Fibroblast of peridontal ligament (primary cell): Measurements from ENCODE around the gene CCNO.
A peak's percentile ranks its signal among the peaks of the same experiment; 100 is the strongest.

Experiments used
- DNase-seq: peaks from one replicate; pipeline ENCODE4 v3.0.0-alpha.2; 2010; ENCODE audit errors: extremely low read depth

Gene CCNO

DNA sequence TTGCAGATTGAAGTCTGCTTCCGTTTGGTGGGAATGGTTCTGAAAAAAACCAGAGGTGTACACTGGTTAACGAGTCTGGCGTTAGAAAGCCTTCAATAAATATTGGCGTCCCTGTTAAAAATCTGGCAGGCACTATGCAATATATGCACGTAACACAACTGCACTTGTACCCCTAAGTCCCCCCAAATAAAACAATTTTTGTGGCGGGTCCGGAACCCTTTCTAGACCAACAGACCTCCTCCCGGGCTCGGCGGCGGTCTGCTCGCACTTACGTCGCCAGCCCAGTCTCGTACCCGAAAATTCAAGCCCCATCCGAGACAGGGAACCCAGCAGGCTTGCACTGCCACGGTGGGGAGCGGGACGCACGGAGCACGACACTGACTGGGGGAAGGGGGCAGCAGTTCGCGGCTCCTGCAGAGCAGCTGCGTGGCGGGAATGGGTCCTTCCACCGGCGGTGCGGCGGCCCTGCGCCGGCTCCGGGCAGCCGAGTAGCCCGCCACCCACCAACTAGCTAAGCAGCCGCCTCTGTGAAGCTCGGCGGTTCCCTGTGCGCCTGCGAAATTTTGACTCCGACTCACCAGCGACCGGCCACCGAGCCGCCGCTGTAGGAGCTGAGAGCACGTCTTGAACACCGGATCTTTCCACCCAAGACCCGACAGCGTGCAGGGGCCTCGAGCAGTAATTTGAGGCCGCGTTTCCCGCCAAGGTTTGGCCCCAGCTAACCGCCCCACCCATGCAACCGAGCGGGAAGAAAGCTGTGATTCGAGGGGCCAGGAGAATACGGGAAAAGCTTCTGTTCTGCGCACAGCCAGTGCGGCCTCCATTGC, 10.2 kb downstream of the CCNO start:
- no peak for DNase-seq

- no peak for DNase-seq
These were observed 11.1 kb downstream of the CCNO start for GRCh38 chr5:55222092-55222984.

DNA sequence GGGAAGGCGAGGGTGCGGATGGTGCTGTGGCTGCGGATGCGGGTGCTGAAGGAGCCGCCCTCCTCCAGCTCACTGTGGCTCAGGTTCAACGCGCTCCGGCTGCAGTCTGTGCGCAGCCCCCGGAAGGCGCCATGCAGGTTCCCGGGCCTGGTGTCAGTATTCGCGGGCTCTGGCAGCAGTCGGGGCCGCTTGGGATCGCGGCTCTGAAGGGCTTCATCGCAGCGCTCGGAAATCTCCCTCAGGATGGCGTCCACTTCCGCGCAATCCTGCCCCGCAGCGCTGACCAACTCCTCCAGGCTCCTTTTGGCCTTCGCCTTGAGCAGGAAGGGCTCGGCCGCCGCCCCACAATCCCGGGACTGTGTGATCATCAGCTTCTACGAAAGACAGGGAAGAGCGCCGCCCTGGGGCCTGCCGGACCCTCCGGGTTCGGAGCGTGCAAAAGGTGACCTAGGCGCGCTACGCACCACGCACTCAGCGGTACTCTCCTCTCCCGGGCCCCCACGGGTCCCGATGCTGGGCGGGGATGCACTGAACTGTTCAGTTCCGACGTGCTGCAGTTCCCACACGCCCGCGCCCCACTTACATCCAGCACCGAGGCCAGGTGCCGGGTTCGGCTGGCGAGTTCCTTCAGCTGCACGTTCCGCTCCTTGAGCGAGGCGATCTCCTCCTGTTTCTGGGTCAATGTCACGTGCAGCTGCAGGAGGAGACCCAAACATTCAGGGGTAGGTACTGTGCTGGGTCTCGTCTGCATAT, 12.8 kb downstream of the CCNO start:
- DNase-seq = no peak

- DNase-seq = no peak
These were observed 13.6 kb downstream of the CCNO start for GRCh38 chr5:55219770-55220169.

GRCh38 chr5:55218967-55219366, 14.4 kb downstream of the CCNO start:
- DNase-seq = no peak

DNA sequence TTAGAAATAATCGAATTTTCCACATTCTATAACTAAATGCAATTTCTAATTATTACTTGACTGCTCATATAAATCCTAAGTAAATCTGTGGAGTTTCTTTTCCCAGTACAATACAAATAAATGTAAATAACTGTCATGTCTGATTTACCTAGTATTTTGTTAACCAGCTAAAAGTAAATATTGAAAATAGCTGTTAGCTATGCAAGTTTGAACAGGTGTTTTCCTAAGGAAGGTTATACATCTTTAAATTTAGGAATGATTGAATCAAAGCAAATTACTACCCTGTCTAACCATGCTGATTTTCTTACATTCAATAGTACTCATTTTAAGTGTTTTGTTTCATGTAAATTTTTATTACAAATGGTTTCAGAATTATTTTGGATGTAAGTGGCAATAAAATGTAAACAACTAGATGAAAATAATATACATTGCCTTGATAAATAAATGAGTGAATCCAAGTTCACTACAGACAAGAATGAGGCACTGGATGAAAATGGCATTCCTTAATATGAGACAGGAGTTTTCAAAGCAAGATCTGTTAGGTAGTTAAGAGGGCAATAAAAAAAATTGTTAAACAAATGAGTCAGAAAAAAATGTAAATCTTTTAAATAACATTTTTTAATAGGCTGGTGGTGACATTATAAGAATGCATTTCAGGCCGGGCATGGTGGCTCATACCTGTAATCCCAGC, 22.1 kb downstream of the CCNO start:
- DNase-seq = no peak

GRCh38 chr5:55205001-55205400, 28.4 kb downstream of the CCNO start:
- DNase-seq = no peak

DNA sequence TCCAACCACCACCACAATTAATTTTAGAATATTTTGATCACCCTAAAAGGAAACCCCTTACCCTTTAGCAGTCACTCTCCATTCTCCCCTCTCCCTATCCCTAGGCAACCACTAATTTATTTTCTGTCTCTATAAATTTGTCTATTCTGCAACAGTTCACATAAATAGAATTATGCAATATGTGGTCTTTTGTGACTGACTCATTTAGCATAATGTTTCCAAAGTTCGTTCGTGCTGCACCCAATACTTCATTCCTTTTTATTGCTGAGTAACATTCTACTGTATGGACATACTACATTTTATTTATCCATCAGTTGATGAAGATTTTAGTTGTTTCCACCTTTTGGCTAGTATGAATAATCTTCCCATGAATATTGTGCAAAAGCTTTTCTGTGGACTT, 42.2 kb downstream of the CCNO start:
- peak; percentile 16 for DNase-seq

DNA sequence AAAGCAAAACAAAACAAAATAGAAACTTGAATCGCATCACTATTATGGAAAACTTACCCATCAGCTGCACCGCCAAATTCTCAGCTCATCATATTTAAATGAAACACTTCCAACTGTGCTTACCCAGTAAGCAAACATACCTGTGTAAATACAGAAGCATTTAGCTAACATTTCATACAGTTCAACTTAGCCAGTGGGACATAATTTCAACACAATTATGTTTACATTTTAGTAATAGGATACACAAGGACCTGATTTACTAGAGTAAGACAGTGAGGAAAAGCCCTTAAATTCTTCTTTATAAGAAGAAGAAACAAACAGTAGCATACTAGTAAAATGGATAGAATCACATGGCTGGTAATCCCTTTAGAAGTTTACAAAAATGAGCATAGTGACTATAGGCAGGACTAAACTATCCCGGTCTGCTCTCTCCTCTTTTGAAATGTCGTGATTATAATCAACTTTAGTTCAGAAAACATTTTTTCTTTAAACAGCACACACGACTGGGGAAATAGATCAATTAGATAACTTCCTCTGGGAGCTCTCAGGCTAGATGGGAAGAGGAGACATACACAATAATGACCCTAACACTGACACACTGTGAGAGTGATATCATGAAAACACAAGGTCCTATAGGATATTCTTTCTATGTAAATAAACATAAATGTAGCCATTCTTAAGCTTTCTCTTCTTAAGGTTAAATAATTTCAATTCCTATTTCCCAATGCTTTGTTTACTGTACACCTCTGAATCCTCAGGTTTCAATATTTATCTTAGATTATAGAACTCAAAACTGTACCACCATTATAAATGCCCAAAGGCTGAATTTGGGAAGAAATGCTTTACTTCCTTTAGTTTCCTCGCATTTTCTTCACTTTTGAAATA, 44.5 kb downstream of the CCNO start:
- no peak for DNase-seq

- no peak for DNase-seq
These were observed 46.0 kb downstream of the CCNO start for GRCh38 chr5:55187370-55187769.
